Glutamatergic neuron (in vitro differentiated cells): Measurements from ENCODE around the gene SLC66A2. TPM values are rescaled to one million over a fixed set of nuclear protein-coding genes. Genes with fewer than 3 reads are reported as not detected.

Source experiments
- DNase-seq: peaks from one replicate; pipeline ENCODE4 v3.0.0; 2022
- H3K27ac Mint-ChIP-seq: one replicate; pipeline ENCODE4 v1.8.0; 2020; ENCODE audit warnings: mild to moderate bottlenecking, mixed read lengths, inconsistent platforms; ENCODE audit not compliant: unreplicated experiment
- H3K27me3 Mint-ChIP-seq: one replicate; pipeline ENCODE4 v1.8.0; 2020; ENCODE audit warnings: mild to moderate bottlenecking, moderate library complexity, mixed read lengths, inconsistent platforms; ENCODE audit not compliant: unreplicated experiment
- H3K36me3 Mint-ChIP-seq: one replicate; pipeline ENCODE4 v1.8.0; 2020; ENCODE audit warnings: mild to moderate bottlenecking, mixed read lengths, inconsistent platforms; ENCODE audit not compliant: unreplicated experiment
- H3K4me1 Mint-ChIP-seq: one replicate; pipeline ENCODE4 v1.8.0; 2020; ENCODE audit warnings: mild to moderate bottlenecking, low read depth, mixed read lengths, inconsistent platforms; ENCODE audit not compliant: unreplicated experiment
- H3K4me3 Mint-ChIP-seq: one replicate; pipeline ENCODE4 v1.8.0; 2020; ENCODE audit warnings: mild to moderate bottlenecking, mixed read lengths, inconsistent platforms; ENCODE audit not compliant: unreplicated experiment
- H3K9me3 Mint-ChIP-seq: one replicate; pipeline ENCODE4 v1.8.0; 2020; ENCODE audit warnings: mild to moderate bottlenecking, moderate library complexity, mixed read lengths, inconsistent platforms; ENCODE audit not compliant: unreplicated experiment
- total RNA-seq: library from RNA; stranded (reverse); fragmentation: NEBNext Ultra II Directional; extraction: Animal tissue kit (Norgen Biotek cat#: 25700); gene quantifications from one replicate; pipeline ENCODE4 v1.2.1, GENCODE V29; 2021; ENCODE audit not compliant: unreplicated experiment
- TF ChIP-seq, protein P1 (sequence below): fragments of 200-600 bp; sonication (generic); IDR thresholded peaks from one replicate; pipeline ENCODE4 v1.5.0; 2021; ENCODE audit not compliant: partially characterized antibody, unreplicated experiment

The SLC66A2 gene
- total RNA-seq, 1 donor from 2014 or later = 56.6 TPM

DNA sequence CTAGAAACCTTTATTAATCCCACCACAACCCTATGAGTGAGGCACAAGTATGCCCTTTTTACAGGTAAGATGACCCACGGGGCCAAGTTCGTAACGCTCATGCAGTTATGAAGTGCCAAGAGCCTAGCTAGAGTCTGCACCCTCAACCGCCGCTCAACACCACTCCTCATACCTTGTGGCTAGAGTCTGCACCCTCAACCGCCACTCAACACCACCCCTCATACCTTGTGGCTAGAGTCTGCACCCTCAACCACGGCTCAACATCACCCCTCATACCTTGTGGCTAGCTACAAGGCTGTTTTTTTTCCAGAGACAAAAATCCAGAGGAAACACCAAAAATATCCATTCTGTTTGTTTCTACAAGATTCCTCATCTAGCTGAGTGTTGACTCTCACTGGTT lies 32.3 kb upstream of the SLC66A2 start:
- Mint-ChIP-seq H3K4me3 (no peak overlapping the region), H3K27me3 (peaks cover under 1% of the 10 kb centered on the region), H3K27ac (no peak overlapping the region), H3K36me3 (peaks cover 5% of the 10 kb centered on the region), H3K4me1 (peaks cover 18% of the 10 kb centered on the region), H3K9me3 (peaks cover 4% of the 10 kb centered on the region)
- DNase-seq = no peak
- TF ChIP-seq, protein P1, sequence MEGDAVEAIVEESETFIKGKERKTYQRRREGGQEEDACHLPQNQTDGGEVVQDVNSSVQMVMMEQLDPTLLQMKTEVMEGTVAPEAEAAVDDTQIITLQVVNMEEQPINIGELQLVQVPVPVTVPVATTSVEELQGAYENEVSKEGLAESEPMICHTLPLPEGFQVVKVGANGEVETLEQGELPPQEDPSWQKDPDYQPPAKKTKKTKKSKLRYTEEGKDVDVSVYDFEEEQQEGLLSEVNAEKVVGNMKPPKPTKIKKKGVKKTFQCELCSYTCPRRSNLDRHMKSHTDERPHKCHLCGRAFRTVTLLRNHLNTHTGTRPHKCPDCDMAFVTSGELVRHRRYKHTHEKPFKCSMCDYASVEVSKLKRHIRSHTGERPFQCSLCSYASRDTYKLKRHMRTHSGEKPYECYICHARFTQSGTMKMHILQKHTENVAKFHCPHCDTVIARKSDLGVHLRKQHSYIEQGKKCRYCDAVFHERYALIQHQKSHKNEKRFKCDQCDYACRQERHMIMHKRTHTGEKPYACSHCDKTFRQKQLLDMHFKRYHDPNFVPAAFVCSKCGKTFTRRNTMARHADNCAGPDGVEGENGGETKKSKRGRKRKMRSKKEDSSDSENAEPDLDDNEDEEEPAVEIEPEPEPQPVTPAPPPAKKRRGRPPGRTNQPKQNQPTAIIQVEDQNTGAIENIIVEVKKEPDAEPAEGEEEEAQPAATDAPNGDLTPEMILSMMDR = no peak

DNA sequence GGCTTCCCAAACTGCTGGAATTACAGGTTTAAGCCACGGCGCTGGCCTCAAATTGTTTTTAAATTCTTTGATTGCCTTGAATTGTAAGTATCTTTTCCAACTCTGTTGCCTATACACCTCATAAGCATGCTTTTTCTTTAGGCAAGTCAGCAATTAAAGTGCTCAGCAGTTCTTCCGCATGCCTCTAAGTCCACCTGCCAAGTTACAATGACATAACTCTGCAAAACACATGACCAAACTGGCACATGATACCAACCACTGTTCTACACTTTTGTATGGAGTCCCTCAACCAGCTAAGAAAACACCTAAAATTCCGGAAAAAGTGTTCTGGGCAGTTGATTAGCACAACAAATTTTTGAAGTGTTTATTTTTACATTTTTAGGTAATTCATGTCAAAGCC lies 31.8 kb upstream of the SLC66A2 start:
- Mint-ChIP-seq H3K36me3 (peaks cover 5% of the 10 kb centered on the region), H3K9me3 (peaks cover 3% of the 10 kb centered on the region), H3K4me3 (no peak overlapping the region), H3K27me3 (no peaks in the 10 kb centered on the region), H3K4me1 (peaks cover 18% of the 10 kb centered on the region), H3K27ac (no peak overlapping the region)
- DNase-seq = no peak
- TF ChIP-seq, protein P1 = no peak

DNA sequence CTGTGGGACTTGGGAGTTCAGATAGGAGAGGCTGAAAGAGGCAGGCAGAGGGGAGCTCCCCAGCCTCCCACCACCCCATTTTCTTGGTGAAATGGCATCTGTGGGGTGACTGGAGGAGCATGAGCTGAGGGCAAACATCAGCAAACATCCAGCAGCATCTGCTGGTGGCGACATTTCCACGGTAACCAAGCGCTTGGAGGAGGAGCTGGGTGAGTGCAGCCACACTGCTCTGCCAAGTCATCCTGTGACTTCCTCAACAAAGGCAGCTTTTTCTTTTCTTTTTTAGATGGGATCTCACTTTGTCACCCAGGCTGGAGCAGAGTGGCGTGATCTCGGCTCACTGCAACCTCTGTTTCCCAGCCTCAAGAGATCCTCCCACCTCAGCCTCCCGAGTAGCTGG lies 31.3 kb upstream of the SLC66A2 start:
- DNase-seq = no peak
- Mint-ChIP-seq H3K27me3 (no peaks in the 10 kb centered on the region), H3K27ac (no peak overlapping the region), H3K9me3 (peaks cover 2% of the 10 kb centered on the region), H3K4me3 (no peak overlapping the region), H3K4me1 (peaks cover 18% of the 10 kb centered on the region), H3K36me3 (peaks cover 5% of the 10 kb centered on the region)
- TF ChIP-seq, protein P1 = no peak

DNA sequence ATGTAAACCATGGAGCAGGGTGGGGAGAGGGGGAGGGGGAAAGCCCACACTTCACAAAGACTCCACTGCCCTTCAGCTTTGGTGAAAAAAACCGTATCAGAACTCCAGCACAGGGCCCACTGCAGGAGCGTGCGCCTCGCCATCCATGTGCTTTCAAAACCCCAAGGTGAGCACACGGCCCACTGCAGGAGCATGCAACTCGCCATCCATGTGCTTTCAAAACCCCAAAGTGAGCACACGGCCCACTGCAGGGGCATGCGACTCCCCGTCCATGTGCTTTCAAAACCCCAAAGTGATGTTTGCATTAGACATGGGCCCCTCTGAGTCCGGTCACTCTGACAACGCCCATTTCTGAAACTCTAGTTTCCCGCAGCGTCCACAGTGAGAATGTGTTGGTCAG lies 29.1 kb upstream of the SLC66A2 start:
- H3K27ac Mint-ChIP-seq = no peak overlapping the region
- no peak for DNase-seq
- H3K4me1 Mint-ChIP-seq = peaks cover 5% of the 10 kb centered on the region
- H3K36me3 Mint-ChIP-seq = peaks cover 5% of the 10 kb centered on the region
- TF ChIP-seq, protein P1 = no peak
- no peaks in the 10 kb centered on the region for H3K9me3 Mint-ChIP-seq
- no peak overlapping the region for H3K4me3 Mint-ChIP-seq
- H3K27me3 Mint-ChIP-seq = peaks cover 2% of the 10 kb centered on the region

DNA sequence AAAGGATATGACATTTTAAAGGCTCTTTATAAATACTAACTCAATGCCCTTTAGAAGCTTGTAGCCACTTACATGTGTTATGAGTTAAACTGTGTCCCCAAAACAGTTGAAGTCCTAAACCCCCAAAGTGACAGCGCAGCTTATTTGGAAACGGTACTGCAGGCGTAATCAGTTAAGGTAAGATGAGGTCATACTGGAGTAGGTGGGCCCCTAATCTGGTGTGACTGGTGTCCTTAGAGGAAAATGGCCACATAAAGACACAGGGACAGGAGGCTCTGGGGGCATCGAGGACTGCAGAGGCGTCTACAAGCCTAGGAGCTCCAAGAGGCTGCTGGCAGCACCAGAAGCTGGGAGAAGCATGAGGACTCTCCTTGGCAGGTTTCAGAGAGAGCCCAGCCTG lies 28.4 kb upstream of the SLC66A2 start:
- H3K9me3 Mint-ChIP-seq = peaks cover 3% of the 10 kb centered on the region
- H3K36me3 Mint-ChIP-seq = peaks cover 2% of the 10 kb centered on the region
- peaks cover 4% of the 10 kb centered on the region for H3K4me1 Mint-ChIP-seq
- peaks cover 3% of the 10 kb centered on the region for H3K27me3 Mint-ChIP-seq
- H3K4me3 Mint-ChIP-seq = no peak overlapping the region
- no peak overlapping the region for H3K27ac Mint-ChIP-seq
- no peak for DNase-seq
- TF ChIP-seq, protein P1 = no peak
